Nephron (organoid): ENCODE measurements around the gene BTBD18.

ENCODE experiments used
- H3K27ac Mint-ChIP-seq, 3 experiments: 2 replicates each; pipeline ENCODE4 v1.8.0; 2020; ENCODE audit warnings: mixed read lengths in 3 of 3, mild to moderate bottlenecking in 2 of 3, moderate library complexity in 1 of 3
- H3K27me3 Mint-ChIP-seq: 2 replicates; pipeline ENCODE4 v1.8.0; 2021; ENCODE audit warnings: low read depth, mild to moderate bottlenecking, moderate library complexity, mixed read lengths
- H3K36me3 Mint-ChIP-seq: 2 replicates; pipeline ENCODE4 v1.8.0; 2020; ENCODE audit warnings: low read depth, mixed read lengths
- H3K4me1 Mint-ChIP-seq: 2 replicates; pipeline ENCODE4 v1.8.0; 2020; ENCODE audit warnings: mixed read lengths
- H3K4me3 Mint-ChIP-seq, 3 experiments: 2 replicates each; pipeline ENCODE4 v1.8.0; 2020; ENCODE audit warnings: mild to moderate bottlenecking in 3 of 3, mixed read lengths in 3 of 3, moderate library complexity in 2 of 3
- H3K9me3 Mint-ChIP-seq: 2 replicates; pipeline ENCODE4 v1.8.0; 2020; ENCODE audit warnings: mixed read lengths
- TF ChIP-seq, protein P1 (sequence below), 3 experiments: fragments of 200-600 bp; sonication (generic); IDR thresholded peaks; one replicate each; pipeline ENCODE4 v1.5.0; 2021; ENCODE audit warnings: antibody characterized with exemption in 3 of 3; ENCODE audit not compliant: unreplicated experiment in 3 of 3

The BTBD18 gene

GRCh38 chr11:57778318-57779037, 26.9 kb upstream of the BTBD18 start:
- Mint-ChIP-seq H3K27me3 (no peaks in the 10 kb centered on the region), H3K9me3 (no peaks in the 10 kb centered on the region), H3K4me3 (peak overlapping the region; percentile 45 to 69 (median 59)), H3K27ac (peak overlapping the region; percentile 98 to 99 (median 98)), H3K36me3 (peaks cover 17% of the 10 kb centered on the region), H3K4me1 (peaks cover 82% of the 10 kb centered on the region)
- TF ChIP-seq, protein P1, sequence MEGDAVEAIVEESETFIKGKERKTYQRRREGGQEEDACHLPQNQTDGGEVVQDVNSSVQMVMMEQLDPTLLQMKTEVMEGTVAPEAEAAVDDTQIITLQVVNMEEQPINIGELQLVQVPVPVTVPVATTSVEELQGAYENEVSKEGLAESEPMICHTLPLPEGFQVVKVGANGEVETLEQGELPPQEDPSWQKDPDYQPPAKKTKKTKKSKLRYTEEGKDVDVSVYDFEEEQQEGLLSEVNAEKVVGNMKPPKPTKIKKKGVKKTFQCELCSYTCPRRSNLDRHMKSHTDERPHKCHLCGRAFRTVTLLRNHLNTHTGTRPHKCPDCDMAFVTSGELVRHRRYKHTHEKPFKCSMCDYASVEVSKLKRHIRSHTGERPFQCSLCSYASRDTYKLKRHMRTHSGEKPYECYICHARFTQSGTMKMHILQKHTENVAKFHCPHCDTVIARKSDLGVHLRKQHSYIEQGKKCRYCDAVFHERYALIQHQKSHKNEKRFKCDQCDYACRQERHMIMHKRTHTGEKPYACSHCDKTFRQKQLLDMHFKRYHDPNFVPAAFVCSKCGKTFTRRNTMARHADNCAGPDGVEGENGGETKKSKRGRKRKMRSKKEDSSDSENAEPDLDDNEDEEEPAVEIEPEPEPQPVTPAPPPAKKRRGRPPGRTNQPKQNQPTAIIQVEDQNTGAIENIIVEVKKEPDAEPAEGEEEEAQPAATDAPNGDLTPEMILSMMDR (IDR thresholded peaks at IDR 0.05; ENCODE audit: unreplicated experiment in 3 of 3) = no peak

- Mint-ChIP-seq H3K4me3 (peak overlapping the region; percentile 45 to 69 (median 59)), H3K9me3 (no peaks in the 10 kb centered on the region), H3K36me3 (peaks cover 18% of the 10 kb centered on the region), H3K27me3 (no peaks in the 10 kb centered on the region), H3K27ac (peak overlapping the region; percentile 98 to 99 (median 98)), H3K4me1 (peaks cover 84% of the 10 kb centered on the region)
- TF ChIP-seq, protein P1 (IDR thresholded peaks at IDR 0.05; ENCODE audit: unreplicated experiment in 3 of 3) = no peak
Observed at GRCh38 chr11:57777969-57778317, 26.3 kb upstream of the BTBD18 start.

- Mint-ChIP-seq H3K36me3 (peaks cover 21% of the 10 kb centered on the region), H3K27ac (peak overlapping the region; percentile 98 to 99 (median 98)), H3K4me3 (peak overlapping the region; percentile 18 to 79 (median 73)), H3K9me3 (no peaks in the 10 kb centered on the region), H3K27me3 (no peaks in the 10 kb centered on the region), H3K4me1 (peaks cover 85% of the 10 kb centered on the region)
- TF ChIP-seq, protein P1 (IDR thresholded peaks at IDR 0.05; ENCODE audit: unreplicated experiment in 3 of 3) = no peak
Observed at GRCh38 chr11:57776577-57777210, 25.1 kb upstream of the BTBD18 start.

- Mint-ChIP-seq H3K4me3 (peak overlapping the region; percentile 51 to 79 (median 73)), H3K4me1 (peaks cover 85% of the 10 kb centered on the region), H3K27ac (peak overlapping the region; percentile 98 to 99 (median 98)), H3K36me3 (peaks cover 16% of the 10 kb centered on the region), H3K27me3 (no peaks in the 10 kb centered on the region), H3K9me3 (no peaks in the 10 kb centered on the region)
- TF ChIP-seq, protein P1 (IDR thresholded peaks at IDR 0.05; ENCODE audit: unreplicated experiment in 3 of 3) = no peak
Observed at GRCh38 chr11:57776031-57776521, 24.5 kb upstream of the BTBD18 start.

GRCh38 chr11:57775491-57775890, 23.9 kb upstream of the BTBD18 start:
- Mint-ChIP-seq H3K27me3 (no peaks in the 10 kb centered on the region), H3K27ac (peak overlapping the region; percentile 98 to 99 (median 98)), H3K36me3 (peaks cover 16% of the 10 kb centered on the region), H3K4me1 (peaks cover 81% of the 10 kb centered on the region), H3K9me3 (no peaks in the 10 kb centered on the region), H3K4me3 (peak overlapping the region; percentile 51 to 79 (median 73))
- TF ChIP-seq, protein P1 (IDR thresholded peaks at IDR 0.05; ENCODE audit: unreplicated experiment in 3 of 3) = no peak
